ENCODE results near the gene S1PR5.

The S1PR5 gene

DNA sequence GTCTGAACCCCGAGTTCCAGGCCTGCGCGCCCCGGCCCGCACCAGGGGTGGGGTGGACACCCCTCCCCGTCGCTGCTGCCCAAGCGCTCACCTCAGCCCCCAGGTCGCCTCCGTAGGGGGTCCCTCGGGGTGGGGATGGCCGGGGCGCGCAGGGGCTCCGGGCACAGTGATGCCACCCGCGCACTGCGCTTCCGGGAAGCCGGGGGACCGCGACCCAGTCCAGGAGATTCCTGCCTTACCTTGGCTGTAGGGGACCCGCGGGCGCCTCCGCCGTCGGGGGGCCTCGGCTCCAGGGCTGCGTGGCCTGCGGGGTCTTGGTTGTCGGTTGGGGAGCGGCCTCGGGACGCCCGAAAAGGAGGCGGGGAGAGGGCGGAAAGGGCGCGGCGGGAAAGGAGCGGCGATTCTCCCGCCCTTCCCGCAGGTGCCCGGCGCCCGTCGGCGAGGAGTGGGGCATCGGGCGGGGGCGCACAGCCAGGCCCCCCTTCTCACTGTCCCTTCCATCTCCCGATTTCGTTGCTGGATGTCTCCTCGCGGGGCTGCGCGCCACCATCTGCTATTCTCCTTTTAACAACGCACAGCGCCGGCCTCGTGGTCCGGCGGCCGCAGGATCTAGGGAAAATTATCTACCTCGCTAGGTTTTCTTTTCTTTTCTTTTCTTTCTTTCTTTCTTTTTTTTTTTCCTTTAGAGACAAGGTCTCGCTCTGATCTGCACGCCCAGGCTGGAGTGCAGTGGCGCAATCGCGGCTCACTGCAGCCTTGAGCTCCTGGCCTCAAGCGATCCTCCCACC, 14.1 kb downstream of the S1PR5 start, which contains the start of gene KEAP1:
KEAP1 (minus strand) TSS at position 355 of the 788 bp plus-strand sequence. CDS start 3,323 bp downstream, outside the sequence.
- TF ChIP-seq, protein P1, sequence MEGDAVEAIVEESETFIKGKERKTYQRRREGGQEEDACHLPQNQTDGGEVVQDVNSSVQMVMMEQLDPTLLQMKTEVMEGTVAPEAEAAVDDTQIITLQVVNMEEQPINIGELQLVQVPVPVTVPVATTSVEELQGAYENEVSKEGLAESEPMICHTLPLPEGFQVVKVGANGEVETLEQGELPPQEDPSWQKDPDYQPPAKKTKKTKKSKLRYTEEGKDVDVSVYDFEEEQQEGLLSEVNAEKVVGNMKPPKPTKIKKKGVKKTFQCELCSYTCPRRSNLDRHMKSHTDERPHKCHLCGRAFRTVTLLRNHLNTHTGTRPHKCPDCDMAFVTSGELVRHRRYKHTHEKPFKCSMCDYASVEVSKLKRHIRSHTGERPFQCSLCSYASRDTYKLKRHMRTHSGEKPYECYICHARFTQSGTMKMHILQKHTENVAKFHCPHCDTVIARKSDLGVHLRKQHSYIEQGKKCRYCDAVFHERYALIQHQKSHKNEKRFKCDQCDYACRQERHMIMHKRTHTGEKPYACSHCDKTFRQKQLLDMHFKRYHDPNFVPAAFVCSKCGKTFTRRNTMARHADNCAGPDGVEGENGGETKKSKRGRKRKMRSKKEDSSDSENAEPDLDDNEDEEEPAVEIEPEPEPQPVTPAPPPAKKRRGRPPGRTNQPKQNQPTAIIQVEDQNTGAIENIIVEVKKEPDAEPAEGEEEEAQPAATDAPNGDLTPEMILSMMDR (IDR thresholded peaks at IDR 0.05; ENCODE audit: insufficient read depth, low read depth, low read length, missing control alignments) = no peak
- peak; percentile 66 for DNase-seq (ENCODE audit: low read depth)
- peak within 1 kb of the TSS; percentile 99 for H3K4me3 ChIP-seq (ENCODE audit: low read depth, low read length)

DNA sequence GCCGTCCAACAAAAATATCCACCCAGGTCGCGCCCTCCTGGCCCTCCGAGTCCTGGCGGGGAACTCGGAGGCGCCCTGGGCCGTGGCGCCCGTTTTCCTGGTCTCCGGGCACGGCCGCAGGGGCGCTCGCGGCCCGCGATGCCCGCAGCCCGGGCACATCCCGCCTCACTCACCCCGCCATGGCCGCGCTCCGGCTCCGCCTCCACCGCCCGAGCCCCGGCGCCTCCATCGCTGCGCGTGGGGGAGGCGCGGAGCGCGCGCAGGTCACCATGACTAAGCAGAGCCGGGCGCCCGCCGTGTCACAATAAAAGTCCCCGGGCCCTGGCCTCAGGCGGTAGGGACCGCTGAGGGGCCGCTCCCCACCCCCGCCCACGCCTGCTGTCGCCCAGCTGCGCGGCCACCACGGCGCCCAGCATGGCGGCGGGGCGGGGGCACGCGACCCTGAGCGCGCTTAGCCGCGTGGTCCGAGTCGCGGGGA, 14.7 kb downstream of the S1PR5 start:
- DNase-seq (ENCODE audit: low read depth) = peak; percentile 98
- TF ChIP-seq, protein P1 (IDR thresholded peaks at IDR 0.05; ENCODE audit: insufficient read depth, low read depth, low read length, missing control alignments) = peak; percentile 4

DNA sequence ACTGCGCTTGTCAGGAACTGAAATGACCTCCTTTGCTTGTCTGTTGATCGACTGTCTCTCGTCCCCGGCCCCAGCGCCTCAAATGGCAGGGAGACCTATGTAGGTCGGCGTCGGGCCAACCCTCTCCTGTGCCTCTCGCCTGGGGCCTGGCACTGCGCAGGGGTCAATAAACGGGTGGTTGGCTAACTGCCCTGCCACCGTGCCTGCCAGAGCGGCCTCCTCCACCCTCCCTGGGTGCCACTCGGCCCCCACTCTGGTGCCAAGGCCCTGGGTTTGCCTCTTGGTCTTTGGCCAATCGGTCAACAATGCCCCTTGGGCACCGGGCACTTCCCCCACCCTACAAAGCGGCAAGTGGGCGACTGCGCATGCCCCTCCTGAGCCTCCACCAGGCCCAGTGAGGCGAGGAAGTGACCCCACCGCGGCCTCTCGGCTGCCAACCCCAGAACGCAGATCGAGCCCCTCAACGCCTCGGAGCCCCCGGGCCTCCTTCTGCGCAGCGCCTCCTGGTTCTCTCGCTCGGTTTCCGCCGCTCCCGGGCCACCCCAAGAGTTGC, 15.2 kb downstream of the S1PR5 start:
- TF ChIP-seq, protein P1 (IDR thresholded peaks at IDR 0.05; ENCODE audit: insufficient read depth, low read depth, low read length, missing control alignments) = no peak
- peak overlapping the region; percentile 99 for H3K4me3 ChIP-seq (ENCODE audit: low read depth, low read length)
- DNase-seq (ENCODE audit: low read depth) = peak; percentile 78

More for the DNA sequence above, 14.7 kb downstream of the S1PR5 start:
- peak overlapping the region; percentile 99 for H3K4me3 ChIP-seq (ENCODE audit: low read depth, low read length)

DNA sequence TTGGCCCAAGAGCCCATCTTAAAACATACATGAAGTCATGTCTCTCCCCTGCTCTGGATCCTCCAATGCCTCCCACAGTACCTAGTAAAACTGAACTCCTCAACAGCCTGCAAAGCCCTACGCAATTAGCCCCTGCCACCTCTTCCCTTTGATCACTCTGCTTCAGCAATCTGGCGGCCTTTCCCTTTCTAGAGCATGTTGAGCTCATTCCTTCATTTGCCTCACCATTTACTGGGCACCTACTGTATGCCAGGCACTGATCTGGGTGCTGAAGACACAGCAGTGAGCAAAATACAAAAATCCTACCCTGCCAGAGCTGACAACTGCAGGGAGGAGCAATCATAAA, 17.0 kb downstream of the S1PR5 start:
- TF ChIP-seq, protein P1 (IDR thresholded peaks at IDR 0.05; ENCODE audit: insufficient read depth, low read depth, low read length, missing control alignments) = no peak
- no peak overlapping the region for H3K4me3 ChIP-seq (ENCODE audit: low read depth, low read length)
- DNase-seq (ENCODE audit: low read depth) = no peak

DNA sequence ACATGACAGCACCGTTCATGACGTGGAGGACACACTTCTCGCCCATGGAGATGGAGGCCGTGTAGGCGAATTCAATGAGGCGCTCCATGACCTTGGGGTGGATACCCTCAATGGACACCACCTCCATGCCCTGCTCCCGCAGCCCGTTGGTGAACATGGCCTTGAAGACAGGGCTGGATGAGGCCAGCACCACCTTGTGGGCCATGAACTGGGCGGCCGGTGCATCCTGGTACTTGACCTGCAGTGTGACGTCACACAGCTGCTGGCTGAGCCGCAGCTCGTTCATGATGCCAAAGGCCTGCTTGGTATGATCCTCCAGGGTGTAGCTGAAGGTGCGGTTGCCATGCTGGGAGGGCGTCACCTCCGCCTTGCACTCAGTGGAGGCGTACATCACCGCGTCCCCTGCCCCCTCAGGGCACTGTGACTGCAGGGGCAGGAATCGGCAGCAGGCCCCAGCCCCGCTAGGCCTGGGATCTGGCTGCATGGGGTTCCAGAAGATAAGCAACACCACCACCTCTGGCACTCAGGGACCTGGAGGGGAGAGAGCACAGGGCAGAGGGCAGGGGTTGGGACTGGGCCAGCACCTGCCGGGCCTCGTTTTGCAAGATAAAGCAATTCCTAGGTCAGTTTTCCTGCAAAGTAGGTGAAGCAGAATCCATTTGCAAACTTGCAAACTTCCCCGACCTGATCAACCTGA, 17.5 kb downstream of the S1PR5 start:
- TF ChIP-seq, protein P1 (IDR thresholded peaks at IDR 0.05; ENCODE audit: insufficient read depth, low read depth, low read length, missing control alignments) = no peak
- no peak for DNase-seq (ENCODE audit: low read depth)

DNA sequence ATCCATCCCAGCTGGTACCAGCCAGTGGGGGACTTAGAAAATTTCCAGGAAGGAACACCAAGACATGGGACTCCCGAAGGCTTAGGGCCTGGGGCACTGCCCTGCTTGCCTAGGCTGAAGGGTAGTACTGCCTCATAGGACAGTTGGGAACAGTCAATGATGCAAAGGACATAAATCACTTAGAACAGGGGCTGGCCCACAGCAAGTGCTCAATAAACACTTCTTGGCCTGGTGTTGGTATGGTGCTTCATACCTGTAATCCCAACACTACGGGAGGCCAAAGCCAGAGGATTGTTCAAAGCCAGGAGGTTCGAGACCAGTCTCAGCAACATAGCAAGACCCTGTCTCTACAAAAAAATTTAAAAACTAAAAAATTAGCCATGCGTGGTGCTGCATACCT, 19.9 kb downstream of the S1PR5 start:
- DNase-seq (ENCODE audit: low read depth) = no peak
- no peak overlapping the region for H3K4me3 ChIP-seq (ENCODE audit: low read depth, low read length)
- TF ChIP-seq, protein P1 (IDR thresholded peaks at IDR 0.05; ENCODE audit: insufficient read depth, low read depth, low read length, missing control alignments) = no peak

More for the DNA sequence above, 17.5 kb downstream of the S1PR5 start:
- no peak overlapping the region for H3K4me3 ChIP-seq (ENCODE audit: low read depth, low read length)

All from GM12865 (cell line).